GM21825 (cell line): Measurements from ENCODE around the gene NUP50.

ENCODE experiments used
- ATAC-seq: cut with Tn5 transposase; IDR thresholded peaks from one replicate; pipeline ENCODE4 v1.9.1; 2021; ENCODE audit warnings: mild to moderate bottlenecking, moderate library complexity; ENCODE audit not compliant: unreplicated experiment

Gene NUP50

DNA sequence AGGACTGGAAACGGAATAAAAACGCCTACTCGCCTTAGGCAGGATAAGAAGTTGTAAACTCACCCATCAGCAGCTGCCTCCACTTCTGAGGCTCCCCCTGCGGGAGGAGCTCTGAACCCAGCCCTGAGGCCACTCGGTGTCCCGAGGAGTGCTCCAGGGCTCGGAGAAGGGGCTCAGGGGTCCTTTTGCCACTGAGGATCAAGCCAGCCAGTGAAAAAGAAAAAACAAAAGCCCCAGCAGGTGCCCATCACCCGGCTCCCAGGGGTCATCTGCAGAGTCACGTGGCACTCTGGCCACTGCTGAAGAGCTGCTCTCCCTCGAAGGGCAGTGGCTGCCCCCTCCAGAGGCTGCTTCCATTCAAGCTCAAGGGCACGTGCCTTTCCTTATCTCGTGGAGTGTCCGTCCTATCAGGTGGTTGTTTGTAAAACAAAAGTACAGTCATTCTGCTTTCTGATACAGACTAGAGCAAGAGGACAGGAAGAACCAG lies 29.0 kb downstream of the NUP50 start:
- no peak for ATAC-seq

DNA sequence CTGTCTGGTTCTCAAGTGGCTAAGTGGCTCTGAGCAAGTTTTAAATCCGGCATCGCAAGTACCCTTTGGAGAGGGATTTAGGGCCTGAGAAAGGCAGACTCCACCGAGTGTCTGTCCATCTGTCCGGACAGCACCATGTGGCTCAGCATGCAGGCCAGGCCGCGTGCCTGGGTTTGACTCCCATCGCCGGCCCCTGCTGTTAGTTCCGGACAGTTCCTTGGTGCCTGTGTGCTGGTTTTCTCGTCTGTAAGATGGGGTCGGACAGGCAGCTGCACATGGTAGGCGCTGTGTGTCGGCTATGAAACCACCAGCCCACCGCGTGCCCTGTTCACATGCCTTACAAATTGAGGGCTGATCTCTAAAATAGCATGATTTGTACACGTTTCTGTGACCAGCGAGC lies 31.0 kb downstream of the NUP50 start:
- ATAC-seq, result no peak

DNA sequence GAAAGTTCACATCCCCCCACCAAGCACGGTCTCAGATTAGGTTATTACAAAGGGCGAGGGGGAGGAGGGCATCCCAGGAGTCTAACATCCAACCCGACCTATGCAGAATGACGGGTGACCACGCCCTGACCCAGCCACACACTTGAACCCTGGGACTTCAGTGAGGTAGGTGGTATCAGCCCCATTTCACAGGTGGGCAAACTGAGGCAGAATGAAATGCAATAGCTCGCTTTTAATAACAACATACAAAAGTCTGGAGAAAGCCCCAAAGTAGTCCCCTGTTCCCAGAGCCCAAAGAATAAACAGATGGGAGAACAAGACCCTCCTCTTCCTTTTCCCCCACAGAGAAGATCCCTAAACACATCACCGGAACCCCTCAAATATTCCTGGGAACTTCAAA lies 31.9 kb downstream of the NUP50 start:
- ATAC-seq, result no peak

DNA sequence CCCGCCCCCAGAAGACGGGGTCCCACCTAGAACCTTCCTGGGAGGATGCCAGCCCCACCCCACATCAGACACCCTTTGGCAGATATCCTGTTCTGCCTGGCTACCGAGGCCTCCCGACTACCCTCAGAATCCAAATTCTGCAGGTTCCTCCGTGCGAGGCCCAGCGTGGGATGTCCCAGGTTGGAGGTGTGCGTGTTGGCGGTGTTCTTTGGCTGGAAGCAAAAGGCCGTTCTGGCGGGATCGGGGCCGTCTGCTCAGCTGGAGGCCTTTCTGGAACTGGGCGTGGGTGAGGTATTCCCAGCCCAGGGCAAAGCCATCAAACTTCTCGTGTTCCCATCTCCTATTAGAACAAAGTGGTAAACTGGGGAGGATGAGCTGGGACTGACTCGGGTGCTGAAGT lies 32.6 kb downstream of the NUP50 start:
- no peak for ATAC-seq

DNA sequence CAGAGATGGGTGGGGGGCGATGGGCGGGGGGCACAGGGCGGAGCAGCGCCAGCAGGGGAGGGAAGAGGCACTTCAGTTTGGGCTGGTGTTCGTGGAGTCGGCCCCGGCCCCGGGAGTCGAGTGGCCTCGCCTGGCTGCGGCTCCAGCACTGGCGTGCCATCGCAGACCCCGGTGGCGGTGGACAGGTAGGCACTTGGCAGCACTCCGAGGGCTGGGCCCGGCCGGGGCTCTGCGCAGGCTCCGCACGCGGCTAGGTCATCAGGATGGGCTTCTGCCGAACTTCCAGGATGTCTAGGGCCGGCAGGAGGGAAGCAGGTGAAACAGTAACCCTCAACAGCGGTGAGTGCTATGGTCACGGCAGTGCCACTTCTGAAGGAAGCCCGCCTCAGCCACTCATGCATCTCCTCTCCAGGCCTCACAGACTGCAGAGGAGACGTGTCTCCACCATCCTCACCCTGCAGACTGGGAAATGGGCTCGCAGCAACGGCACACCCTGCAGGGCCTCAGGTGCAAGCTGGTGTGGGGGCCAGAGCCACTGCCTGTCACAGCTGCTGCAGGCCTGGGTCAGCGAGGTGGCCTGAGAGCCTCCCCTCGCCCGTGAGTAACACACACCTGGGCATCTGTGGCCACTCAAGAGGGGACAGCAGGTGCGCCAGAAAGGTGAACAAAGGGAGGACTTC lies 33.3 kb downstream of the NUP50 start:
- ATAC-seq, result no peak

DNA sequence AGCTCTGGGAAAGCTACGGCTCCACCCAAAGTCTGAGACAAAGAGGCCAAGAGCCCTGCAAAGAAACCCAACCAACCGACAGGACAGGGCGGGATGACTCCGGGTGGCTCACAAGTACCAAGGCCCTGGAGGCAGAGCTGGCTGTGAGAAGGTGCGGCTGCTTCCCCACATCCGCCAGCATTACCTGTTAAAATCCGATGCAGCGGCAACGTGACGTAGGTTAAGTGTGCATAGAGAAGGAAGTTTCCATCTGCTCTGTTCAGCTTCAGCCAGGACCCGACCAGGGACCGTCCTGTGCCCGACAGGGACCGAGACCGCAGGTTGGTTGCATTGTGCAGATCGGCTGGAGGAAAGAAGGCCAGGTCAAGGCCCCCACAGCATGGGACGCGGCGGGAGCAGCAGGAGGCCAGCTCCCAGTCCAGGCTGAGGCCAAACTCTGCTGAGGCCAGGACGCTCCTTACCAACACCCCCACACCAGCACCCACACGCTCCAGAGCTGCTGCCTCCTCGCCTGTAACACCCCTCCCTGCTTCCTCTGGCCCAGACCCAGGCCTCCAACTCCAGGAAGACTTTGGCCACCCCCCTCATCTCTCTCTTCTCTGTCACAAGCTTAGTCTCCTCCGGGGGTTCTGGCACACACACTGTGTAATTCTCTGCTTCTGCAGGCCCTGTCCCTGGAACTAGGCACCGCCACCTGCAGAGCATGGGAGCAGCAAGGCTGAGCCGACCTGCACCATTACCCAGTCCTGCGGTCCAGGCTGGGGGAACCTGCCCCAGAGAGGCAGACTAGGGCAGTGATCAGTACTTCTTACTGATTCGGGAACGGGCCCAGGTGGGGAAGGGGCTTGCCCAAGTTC lies 34.1 kb downstream of the NUP50 start:
- no peak for ATAC-seq

DNA sequence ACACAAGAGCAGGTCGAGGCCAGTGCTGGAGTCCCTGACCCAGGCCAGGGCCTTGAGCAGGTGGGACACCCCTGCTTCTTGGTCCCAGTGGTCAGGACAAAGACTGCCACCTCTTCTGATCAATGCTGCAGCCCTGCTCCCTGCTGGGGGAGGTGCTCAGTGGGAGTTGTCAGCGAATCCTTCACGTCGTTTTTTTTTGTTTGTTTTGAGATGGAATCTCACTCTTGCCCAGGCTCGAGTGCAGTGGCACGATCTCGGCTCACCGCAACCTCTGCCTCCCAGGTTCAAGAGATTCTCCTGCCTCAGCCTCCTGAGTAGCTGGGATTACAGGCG lies 34.7 kb downstream of the NUP50 start:
- ATAC-seq, result no peak

DNA sequence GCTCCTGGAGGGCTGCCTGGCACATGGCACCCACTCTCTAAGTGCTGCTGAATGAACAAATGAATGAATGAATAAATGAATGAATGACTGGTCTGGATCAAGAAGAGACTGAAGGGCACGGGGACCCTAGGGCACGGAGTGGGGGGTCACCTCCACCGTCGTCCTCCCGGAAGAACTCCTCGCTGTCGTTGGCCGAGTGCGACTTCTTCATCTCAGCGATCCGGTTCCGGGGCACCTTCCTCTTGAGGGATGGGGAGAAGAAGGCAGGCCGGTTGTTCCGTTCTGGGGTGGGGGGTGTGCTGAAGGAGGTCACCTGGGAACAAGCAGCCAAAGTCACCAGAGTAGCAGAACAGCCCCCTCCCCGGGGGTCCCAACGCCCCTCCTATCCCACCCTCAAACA lies 36.0 kb downstream of the NUP50 start:
- ATAC-seq, result no peak

DNA sequence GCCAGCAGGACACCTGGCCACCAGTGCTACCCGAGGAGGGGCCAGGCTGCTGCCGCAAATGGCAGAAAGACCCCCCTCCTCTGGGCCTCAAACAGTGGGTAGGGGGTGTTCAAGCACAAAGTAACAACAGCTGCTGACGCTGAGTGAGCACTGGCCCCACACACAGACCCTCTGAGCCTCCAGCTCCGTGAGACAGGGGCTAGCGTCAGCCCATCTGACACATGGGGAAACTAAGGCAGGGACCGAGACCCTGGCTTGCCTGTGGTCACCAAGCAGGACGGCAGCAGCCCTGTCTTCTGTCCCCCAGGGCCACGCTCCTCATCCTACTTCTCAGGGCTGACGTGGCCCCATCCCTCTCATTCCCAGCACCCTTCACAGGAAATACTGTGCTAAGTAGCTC lies 36.5 kb downstream of the NUP50 start:
- no peak for ATAC-seq

DNA sequence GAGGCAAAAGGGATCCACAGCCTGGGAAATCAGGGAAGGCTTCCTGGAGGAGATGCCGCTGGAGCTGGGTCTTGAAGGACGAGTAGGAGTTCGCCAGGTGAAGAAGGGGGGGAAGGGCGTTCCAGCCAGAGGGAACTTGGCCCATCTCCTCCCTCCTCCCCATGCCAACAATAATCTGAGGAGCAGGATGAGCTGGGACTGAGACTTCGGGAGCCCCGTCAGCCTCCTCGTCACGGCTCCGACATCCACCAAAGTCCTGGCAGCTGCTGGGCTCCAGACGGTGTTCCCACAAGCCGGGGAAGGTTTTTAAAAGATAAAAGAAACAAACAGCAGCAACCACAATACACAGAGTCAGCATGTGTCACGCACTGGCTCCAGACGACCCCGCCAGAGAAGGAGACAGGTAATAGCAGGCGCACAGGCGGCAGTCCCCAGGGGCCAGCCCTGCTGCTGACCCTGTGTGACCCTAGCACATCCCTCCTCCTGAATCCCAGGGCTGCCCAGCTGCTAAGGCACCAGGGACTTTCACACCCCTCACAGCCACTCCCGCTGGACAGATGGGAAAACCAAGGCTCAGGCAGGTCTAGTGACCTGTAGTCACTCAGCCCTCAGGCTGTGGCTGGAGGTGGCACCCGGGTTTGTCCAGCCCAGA lies 37.3 kb downstream of the NUP50 start:
- ATAC-seq, result no peak

DNA sequence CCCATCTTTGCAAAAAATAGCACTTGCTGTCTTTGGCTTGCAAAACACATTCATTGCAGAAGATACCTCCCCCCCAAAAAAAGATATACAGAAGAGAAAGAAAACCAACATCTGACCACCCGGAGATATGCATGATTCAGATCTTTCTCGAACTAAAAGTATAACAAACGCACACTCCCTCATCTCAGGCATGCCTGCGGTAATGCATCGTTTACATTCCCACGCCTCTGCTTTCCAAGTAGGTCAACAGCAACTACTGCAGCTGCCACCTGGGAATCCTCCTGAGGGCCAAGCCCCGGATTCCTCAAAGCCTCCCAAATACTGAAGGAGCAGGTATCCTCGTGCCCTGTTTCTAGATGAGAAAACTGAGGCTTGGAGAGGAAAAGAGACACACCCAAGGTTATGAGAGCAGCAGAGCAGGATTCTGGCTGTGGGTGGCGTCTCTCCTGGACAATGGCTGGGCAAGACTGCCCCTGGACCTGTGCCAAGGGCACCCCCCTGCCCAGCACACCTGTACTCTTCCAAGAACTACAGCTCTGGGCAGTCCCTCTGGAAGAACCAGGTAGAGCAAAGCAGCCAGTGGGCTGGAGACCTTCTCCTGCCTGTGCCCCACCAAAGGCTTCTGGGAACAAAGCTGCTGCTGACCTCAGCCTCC lies 38.1 kb downstream of the NUP50 start:
- ATAC-seq, result no peak

DNA sequence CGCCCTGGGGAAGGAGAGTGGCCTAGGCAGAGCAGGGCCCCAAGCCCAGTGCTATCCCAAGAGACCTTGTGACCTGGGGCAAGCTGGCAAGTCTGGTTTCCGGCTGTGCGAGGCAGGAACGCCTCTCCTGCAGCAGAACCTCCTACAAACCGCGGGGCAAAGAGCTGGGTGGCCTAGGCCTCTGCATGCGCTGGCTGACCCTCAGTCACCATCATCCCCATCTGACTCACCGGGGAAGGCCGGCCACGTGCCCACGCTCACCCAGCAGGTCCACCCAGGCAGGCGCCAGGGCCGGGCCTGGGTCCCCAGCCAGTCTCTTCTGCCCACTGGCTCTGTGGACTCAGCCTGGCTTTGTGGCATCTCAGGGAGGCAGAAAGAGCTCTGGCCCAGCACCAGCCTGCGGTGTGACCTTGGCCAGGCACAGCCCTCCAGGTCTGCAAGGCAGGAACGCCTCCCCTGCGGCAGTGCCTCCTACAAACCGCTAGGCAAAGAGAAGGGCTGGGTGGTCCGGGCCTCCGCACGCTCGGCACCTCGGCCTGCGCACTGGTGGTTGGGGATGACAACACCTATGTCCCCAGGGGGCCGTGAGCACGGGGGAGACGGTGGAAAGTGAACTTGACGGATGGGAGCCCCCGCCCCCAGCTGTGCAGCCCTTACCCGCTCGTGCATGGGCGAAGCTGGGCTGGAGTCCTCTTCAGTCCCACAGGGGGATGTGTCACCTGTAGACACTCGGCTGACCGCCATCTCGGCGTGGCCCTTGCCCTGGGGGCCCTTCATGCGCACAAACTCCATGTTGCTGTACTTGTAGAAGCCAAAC lies 38.8 kb downstream of the NUP50 start:
- ATAC-seq, result no peak

DNA sequence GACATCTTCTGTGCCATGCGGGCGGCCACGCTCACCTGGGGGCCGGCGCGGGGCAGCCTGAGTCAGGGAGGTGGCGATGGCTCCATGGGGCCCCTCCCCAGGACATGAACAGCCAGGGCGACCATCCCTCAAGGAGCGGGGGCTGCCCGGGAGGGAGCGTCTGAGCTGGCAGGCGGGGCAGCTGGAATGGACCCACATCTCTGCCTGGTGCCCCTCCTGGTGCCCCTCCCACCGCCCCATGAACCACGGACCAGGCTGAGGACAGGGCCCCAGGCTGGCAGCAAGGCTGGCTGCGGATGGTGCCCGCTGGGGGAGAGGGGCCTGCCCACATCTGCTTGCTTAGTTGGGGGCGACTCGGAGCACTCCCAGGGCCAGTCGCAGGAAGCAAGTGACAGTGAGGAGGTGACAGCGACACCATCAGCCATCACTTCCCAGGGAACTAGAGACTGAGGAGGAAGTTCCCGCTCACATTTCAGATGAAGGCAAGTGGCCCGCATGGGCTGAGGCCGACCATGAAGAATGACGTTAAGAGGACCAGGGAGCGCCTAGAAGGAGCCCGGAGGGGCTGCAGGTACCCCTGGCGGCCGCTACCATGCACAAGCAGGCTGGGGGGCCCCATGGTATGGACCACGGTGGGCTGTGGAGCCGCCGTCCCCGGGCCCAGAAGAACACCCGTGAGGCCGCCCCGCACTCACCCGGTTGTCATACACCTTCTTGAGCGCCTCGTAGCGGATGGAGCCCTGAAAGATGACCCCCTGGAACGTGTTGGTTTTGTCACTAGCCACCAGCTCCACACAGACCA lies 39.6 kb downstream of the NUP50 start:
- no peak for ATAC-seq

DNA sequence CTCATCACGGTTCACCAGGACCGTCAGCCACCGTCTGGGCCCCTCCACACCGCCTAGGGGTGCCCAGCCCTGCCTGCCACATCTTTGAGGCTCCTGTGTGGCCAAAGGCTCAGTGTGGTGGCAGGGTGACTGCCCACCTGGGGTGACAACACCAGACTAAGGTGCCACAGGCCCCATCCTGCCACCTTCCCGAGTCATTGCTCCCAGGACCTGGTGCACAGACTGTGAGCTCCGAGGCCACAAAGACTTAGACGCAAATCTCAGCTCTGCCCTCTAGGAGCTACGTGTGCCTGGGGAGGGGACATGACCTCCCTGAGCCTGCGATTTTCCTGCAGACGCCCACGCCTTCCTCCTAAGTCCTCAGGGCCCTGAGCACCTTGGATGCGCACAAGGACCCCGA lies 40.5 kb downstream of the NUP50 start:
- ATAC-seq, result no peak

DNA sequence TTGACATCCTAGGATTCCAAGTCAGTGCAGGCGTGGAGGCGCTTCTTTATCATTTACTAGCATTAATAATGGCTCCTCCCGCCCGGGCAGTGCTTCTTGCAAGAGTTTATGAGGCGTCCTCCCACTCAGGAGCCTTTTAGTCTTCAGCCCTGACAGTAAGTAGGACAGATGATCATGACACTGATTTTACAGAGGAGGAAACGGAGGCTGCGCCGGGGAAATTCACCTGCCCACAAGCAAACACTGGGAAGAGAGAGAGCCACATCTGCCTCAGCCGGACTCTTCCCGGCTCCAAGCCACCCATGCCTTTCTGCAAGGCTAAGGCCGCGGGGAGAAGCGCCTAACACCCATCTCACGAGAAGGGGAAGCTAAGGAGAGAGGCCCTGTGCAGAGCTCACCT lies 41.1 kb downstream of the NUP50 start:
- ATAC-seq, result no peak

DNA sequence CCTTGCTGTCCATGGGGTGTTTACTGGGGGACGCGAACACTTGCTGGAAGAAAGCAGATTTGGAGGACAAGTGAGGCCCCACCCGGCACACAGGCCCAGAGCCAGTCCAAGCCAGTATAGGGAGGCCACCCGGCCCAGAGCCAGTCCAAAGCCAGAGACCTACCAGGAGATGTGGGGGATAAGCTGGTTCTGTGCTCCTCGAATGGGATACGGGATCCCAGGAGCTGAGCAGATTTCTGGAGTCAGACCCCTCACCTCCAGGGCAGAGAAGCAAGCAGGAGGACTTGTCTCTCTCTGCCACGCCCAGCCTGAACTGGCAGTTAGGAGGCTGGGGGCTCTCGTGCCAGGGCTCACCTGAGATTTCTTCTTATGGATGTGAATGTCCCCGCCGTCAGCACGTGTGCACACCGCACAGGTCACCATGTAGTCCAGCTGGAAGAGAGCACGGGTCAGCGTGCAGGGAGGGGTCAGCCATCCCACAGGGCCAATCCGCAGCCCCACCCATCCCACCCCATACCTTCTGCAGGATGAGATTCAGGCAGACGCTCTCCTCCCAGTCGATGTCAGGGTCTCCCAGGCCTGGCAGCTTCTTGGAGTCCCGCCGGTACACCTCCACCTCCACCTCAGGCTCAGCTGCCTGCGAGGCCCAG lies 41.7 kb downstream of the NUP50 start:
- no peak for ATAC-seq

DNA sequence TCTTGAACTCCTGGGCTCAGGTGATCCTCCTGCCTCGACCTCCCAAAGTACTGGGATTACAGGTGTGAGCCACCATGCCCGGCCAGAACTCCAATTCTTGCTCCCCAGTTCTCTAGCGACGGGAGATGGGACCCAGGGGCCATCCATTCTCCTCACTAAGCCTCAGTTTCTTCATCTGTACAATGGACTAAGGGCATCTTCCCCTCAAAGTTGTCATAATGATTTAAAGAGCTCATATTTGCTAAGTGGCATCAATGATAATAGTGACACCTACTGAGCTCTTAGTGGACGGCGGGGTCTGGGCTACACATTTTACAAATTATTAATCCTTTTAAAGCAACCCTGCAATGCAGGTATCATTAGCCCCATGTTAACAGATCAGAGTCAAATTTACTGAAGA lies 42.5 kb downstream of the NUP50 start:
- no peak for ATAC-seq

DNA sequence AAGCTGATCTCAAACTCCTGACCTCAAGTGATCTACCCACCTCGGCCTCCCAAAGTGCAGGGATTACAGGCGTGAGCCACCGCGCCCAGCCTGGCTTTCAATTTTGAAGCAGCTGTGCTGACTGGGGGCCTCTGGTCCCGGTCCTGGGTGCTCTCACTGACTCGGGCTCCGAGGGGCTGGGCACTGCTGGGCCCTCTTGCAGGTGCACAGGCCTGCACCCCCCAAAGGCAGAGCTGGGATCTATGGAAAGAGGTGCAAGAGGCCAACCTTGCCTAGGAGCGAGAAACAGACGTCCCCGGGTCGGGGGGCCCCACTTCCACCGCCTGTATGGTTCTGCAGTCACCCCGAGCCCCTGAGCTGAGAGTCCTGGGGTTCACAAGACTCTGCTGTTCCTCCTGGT lies 43.8 kb downstream of the NUP50 start:
- ATAC-seq, result no peak

DNA sequence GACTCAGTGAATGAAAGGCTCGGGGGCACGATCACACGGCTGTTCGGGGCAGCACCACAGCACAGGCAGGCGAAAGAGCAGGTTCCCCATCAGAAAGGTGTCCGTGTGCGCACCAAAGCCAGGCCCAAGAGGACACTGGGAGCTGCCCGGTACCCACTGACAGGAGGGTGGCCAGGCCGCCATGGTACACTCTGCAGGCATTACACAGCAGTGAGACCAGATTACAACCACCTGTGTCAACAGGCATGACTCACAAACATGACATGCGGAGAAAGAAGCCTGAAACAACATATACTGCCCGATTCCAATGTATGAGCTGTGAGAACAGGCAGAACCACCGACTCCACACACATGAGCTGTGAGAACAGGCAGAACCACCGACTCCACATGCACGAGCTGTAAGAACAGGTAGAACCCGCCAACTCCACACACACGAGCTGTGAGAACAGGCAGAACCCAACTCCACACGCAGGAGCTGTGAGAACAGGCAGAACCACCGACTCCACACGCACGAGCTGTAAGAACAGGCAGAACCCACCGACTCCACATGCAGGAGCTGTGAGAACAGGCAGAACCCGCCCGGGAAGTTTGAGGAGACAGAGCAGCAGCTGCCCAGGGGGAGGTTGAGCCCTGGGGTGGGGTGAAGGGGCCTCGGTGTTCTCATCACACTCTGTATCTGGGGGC lies 44.4 kb downstream of the NUP50 start:
- no peak for ATAC-seq
